Mesendoderm (in vitro differentiated cells): ENCODE results near the gene CASP9.
"Not testable (repeated sequence)": the region's sequence is repeated elsewhere in the genome, so short reads cannot be mapped to it uniquely, and the experiment has no call there.

ENCODE experiments used
- DNase-seq: peaks from one replicate; pipeline ENCODE4 v3.0.0; 2013
- H2AK5ac ChIP-seq: 2 replicates; pipeline ENCODE4 v1.6.1; 2013; ENCODE audit warnings: low read length, inconsistent platforms
- H2BK120ac ChIP-seq: 2 replicates; pipeline ENCODE4 v1.6.1; 2013; ENCODE audit warnings: low read depth, mild to moderate bottlenecking, low read length, moderate library complexity, mixed read lengths
- H2BK15ac ChIP-seq: replicated peaks from 2 replicates; pipeline ENCODE4 v1.6.1; 2013; ENCODE audit warnings: low read depth, mild to moderate bottlenecking, moderate library complexity
- H2BK5ac ChIP-seq: 2 replicates; pipeline ENCODE4 v1.6.1; 2013; ENCODE audit warnings: low read length, inconsistent platforms
- H3K18ac ChIP-seq: 2 replicates; pipeline ENCODE4 v1.6.1; 2013; ENCODE audit warnings: mild to moderate bottlenecking, low read length, mixed read lengths
- H3K23ac ChIP-seq: one replicate; pipeline ENCODE4 v1.6.1; 2013; ENCODE audit warnings: low read length
- H3K27ac ChIP-seq: 2 replicates; pipeline ENCODE4 v1.5.1; 2013; ENCODE audit warnings: low read depth, mild to moderate bottlenecking, inconsistent platforms, low read length, moderate library complexity
- H3K27me3 ChIP-seq: 2 replicates; pipeline ENCODE4 v1.6.1; 2013; ENCODE audit warnings: low read length, control low read depth, mild to moderate bottlenecking, inconsistent platforms; ENCODE audit not compliant: insufficient read depth, poor library complexity
- H3K36me3 ChIP-seq: 2 replicates; pipeline ENCODE4 v1.6.1; 2013; ENCODE audit warnings: low read length, inconsistent platforms; ENCODE audit not compliant: control insufficient read depth, insufficient read depth
- H3K4ac ChIP-seq: one replicate; pipeline ENCODE4 v1.6.1; 2013; ENCODE audit warnings: low read depth, mild to moderate bottlenecking, low read length, moderate library complexity
- H3K4me1 ChIP-seq: 2 replicates; pipeline ENCODE4 v1.6.1; 2013; ENCODE audit warnings: low read depth, low read length, inconsistent platforms; ENCODE audit not compliant: control insufficient read depth
- H3K4me2 ChIP-seq: 2 replicates; pipeline ENCODE4 v1.6.1; 2013; ENCODE audit warnings: low read length
- H3K4me3 ChIP-seq: 2 replicates; pipeline ENCODE4 v1.5.1; 2013; ENCODE audit warnings: mild to moderate bottlenecking, low read length
- H3K56ac ChIP-seq: one replicate; pipeline ENCODE4 v1.6.1; 2013; ENCODE audit warnings: low read length
- H3K79me1 ChIP-seq: 2 replicates; pipeline ENCODE4 v1.6.1; 2013; ENCODE audit warnings: low read length, inconsistent platforms
- H3K79me2 ChIP-seq: 2 replicates; pipeline ENCODE4 v1.6.1; 2013; ENCODE audit warnings: mild to moderate bottlenecking, low read length; ENCODE audit not compliant: control insufficient read depth, insufficient read depth
- H3K9ac ChIP-seq: 2 replicates; pipeline ENCODE4 v1.6.1; 2013; ENCODE audit warnings: low read length, inconsistent platforms
- H4K5ac ChIP-seq: one replicate; pipeline ENCODE4 v1.6.1; 2013; ENCODE audit warnings: low read length
- H4K8ac ChIP-seq: one replicate; pipeline ENCODE4 v1.6.1; 2013; ENCODE audit warnings: low read depth, mild to moderate bottlenecking, control low read depth, low read length, moderate library complexity
- WGBS: extraction: QIAGEN DNeasy Blood & Tissue Kit; methylation state at CpG from one replicate; pipeline ENCODE4 v1.1.7; 2013; ENCODE audit warnings: low lambda C conversion rate, missing lambda C conversion rate; ENCODE audit not compliant: insufficient coverage; ENCODE audit errors: extremely low coverage; 5-methylcytosine and 5-hydroxymethylcytosine counted together

The CASP9 gene

DNA sequence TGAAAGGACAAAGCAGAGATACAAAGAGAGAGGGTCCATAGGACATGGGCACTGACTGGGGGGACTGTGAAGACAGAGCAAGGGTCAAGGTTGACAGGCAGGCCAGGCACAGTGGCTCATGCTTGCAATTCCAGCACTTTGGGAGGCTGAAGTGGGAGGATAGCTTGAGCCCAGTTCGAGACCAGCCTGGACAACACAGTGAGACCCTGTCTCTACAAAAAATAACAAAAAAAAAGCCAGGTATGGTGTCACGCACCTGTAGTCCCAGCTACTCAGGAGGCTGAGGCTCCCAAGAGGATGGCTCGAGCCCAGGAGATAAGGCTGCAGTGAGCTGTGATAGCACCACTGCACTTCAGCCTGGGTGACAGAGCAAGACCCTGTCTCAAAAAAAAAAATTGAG, 4.4 kb downstream of the CASP9 start:
- Histone ChIP-seq H3K79me2 (no peaks in the 10 kb centered on the region), H3K79me1 (peaks cover 2% of the 10 kb centered on the region), H2BK120ac (no peak overlapping the region), H3K4me3 (no peak overlapping the region), H3K4ac (no peak overlapping the region), H3K56ac (no peak overlapping the region), H3K27ac (no peak overlapping the region), H4K5ac (no peak overlapping the region), H3K4me1 (no peaks in the 10 kb centered on the region), H2BK5ac (no peak overlapping the region), H2BK15ac (no peak overlapping the region), H3K4me2 (no peak overlapping the region), H2AK5ac (no peak overlapping the region), H3K23ac (no peak overlapping the region), H3K9ac (no peak overlapping the region), H3K18ac (no peak overlapping the region), H3K36me3 (peaks cover 2% of the 10 kb centered on the region), H4K8ac (no peak overlapping the region), H3K27me3 (no peaks in the 10 kb centered on the region)
- no CpG with 5 or more reads among the region's 3 CpGs for WGBS
- DNase-seq = no peak

DNA sequence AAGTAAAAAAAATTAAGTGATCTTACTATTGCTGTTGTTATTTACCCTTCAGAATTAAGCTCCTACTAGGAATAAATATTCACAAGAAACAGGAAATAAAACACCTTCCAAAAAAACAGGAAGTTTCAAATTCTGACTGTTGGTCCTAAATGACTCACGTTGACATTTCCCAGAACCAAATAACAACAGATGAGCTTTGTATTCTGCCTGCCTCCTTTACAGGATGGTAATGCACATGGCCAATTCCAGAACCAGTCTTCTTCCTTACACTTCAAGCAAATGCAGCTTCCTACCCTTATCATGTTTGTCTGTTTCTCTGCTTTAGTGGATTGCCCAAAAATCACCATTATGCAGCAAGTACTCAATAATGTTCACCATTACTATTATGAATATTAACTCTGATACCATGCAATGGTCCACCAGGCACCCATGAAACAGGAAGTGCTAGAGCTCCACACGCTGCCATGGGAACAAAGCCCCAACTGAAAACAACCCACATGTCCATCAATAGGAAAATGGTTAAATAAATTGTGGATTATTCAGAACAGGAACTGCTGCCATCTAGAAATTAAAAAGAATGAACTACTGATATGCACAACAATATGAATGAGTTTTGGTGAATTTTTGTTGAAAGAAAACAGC, 8.9 kb downstream of the CASP9 start:
- no peak overlapping the region for H3K18ac ChIP-seq
- H3K79me1 ChIP-seq = no peaks in the 10 kb centered on the region
- no peak overlapping the region for H2BK15ac ChIP-seq
- H4K8ac ChIP-seq = no peak overlapping the region
- H3K27me3 ChIP-seq = no peaks in the 10 kb centered on the region
- H3K27ac ChIP-seq = no peak overlapping the region
- no peak overlapping the region for H2BK120ac ChIP-seq
- H3K9ac ChIP-seq = no peak overlapping the region
- H2AK5ac ChIP-seq = no peak overlapping the region
- no CpG with 5 or more reads among the region's 2 CpGs for WGBS
- peaks cover 2% of the 10 kb centered on the region for H3K36me3 ChIP-seq
- no peaks in the 10 kb centered on the region for H3K79me2 ChIP-seq
- H2BK5ac ChIP-seq = no peak overlapping the region
- no peak overlapping the region for H3K4me3 ChIP-seq
- no peak overlapping the region for H3K23ac ChIP-seq
- DNase-seq = no peak
- H3K56ac ChIP-seq = no peak overlapping the region
- no peak overlapping the region for H4K5ac ChIP-seq
- H3K4me2 ChIP-seq = no peak overlapping the region
- H3K4me1 ChIP-seq = no peaks in the 10 kb centered on the region
- no peak overlapping the region for H3K4ac ChIP-seq

DNA sequence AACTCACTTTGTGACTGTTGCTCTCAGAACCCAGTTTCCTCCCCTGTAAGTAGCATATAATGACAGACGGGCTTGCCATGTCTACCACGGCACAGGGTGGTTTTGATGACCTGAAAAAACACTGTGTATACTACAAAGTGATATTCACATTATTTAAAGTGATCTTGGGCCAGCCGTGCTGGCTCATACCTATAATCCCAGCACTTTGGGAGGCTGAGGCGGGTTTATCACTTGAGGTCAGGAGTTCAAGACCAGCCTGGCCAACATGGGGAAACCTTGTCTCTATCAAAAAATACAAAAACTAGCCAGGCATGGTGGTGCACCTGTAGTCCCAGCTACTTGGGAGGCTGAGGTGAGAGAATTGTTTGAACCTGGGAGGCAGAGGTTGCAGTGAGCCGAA, 9.5 kb downstream of the CASP9 start:
- no CpG with 5 or more reads among the region's 5 CpGs for WGBS
- not testable (repeated sequence) for H3K79me2 ChIP-seq, H3K27me3 ChIP-seq, H3K27ac ChIP-seq, H3K36me3 ChIP-seq, H3K4me3 ChIP-seq, H3K4me2 ChIP-seq, H2BK15ac ChIP-seq, H4K8ac ChIP-seq, DNase-seq, H4K5ac ChIP-seq, H2AK5ac ChIP-seq, H2BK120ac ChIP-seq, H3K18ac ChIP-seq, H3K23ac ChIP-seq, H3K79me1 ChIP-seq, H3K9ac ChIP-seq, H3K56ac ChIP-seq, H3K4ac ChIP-seq, H2BK5ac ChIP-seq, H3K4me1 ChIP-seq

DNA sequence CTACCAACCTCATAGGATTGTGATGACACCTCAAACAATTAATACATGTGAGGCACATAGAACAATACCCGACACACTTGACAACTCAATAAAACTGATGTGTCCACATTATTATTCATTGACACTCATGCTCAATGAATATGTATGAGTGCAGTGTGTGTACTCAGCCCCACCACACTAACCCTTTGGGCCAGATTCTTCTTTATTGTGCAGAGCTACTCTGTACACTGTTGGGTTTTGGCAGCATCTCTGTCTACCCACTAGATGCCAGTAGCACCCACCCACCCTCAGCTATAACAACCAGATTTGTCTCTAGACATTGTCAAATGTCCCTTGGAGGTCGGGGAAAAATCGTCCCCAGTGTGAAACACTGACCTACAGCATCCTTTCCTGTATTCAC, 10.1 kb downstream of the CASP9 start:
- peaks cover 2% of the 10 kb centered on the region for H3K36me3 ChIP-seq
- H4K5ac ChIP-seq = no peak overlapping the region
- no peak for DNase-seq
- no peak overlapping the region for H3K23ac ChIP-seq
- no peak overlapping the region for H3K27ac ChIP-seq
- H3K56ac ChIP-seq = no peak overlapping the region
- H3K4me3 ChIP-seq = no peak overlapping the region
- H3K4ac ChIP-seq = no peak overlapping the region
- no peaks in the 10 kb centered on the region for H3K79me1 ChIP-seq
- H2BK15ac ChIP-seq = no peak overlapping the region
- peaks cover 2% of the 10 kb centered on the region for H3K4me1 ChIP-seq
- no peak overlapping the region for H4K8ac ChIP-seq
- H2BK5ac ChIP-seq = no peak overlapping the region
- H3K9ac ChIP-seq = no peak overlapping the region
- no peak overlapping the region for H2BK120ac ChIP-seq
- no peaks in the 10 kb centered on the region for H3K79me2 ChIP-seq
- H3K18ac ChIP-seq = no peak overlapping the region
- no peaks in the 10 kb centered on the region for H3K27me3 ChIP-seq
- no peak overlapping the region for H3K4me2 ChIP-seq
- WGBS = no CpG with 5 or more reads among the region's 3 CpGs
- H2AK5ac ChIP-seq = no peak overlapping the region

DNA sequence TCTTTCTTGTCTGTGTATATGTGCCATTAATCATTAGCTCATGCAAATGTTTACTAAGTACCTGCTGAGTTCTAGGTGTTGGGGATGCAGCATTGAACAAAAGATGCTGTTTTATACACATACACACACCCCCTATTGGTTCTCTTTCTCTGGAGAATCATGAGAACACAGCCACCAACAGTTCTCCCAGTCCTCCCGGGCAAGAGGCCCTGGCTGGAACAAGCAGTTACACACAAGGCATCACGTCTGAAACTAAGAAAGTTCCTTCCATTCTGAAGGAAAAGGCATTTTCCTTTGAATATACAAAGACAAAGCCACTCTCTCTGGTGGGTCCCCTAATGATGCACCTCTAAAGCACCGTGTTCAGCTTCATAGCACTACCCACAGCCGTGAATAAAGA, 10.8 kb downstream of the CASP9 start:
- Histone ChIP-seq H3K4me1 (peaks cover 4% of the 10 kb centered on the region), H3K36me3 (peaks cover 2% of the 10 kb centered on the region), H3K27me3 (no peaks in the 10 kb centered on the region), H3K9ac (no peak overlapping the region), H3K4me2 (no peak overlapping the region), H3K18ac (no peak overlapping the region), H3K56ac (no peak overlapping the region), H3K27ac (no peak overlapping the region), H2AK5ac (no peak overlapping the region), H2BK120ac (no peak overlapping the region), H3K23ac (no peak overlapping the region), H3K79me1 (no peaks in the 10 kb centered on the region), H2BK15ac (no peak overlapping the region), H4K8ac (no peak overlapping the region), H3K4ac (no peak overlapping the region), H2BK5ac (no peak overlapping the region), H3K79me2 (no peaks in the 10 kb centered on the region), H3K4me3 (no peak overlapping the region), H4K5ac (no peak overlapping the region)
- DNase-seq = no peak
- WGBS = no CpG with 5 or more reads among the region's 4 CpGs
